DOHH2 (cell line): Measurements from ENCODE around the gene PARL.

Source experiments
- CTCF ChIP-seq: fragments of 200-600 bp; sonication (generic); IDR thresholded peaks from one replicate; pipeline ENCODE4 v1.5.1; 2014; ENCODE audit warnings: antibody characterized with exemption, mild to moderate bottlenecking, low read depth, low read length; ENCODE audit not compliant: poor library complexity, severe bottlenecking
- EZH2phosphoT487 ChIP-seq: fragments of 200-600 bp; sonication (generic); IDR thresholded peaks from 2 replicates; pipeline ENCODE4 v1.6.1; 2017; ENCODE audit warnings: borderline replicate concordance, mild to moderate bottlenecking, antibody characterized with exemption, low read length, moderate library complexity, mixed read lengths

GRCh38 chr3:183844606-183845005 is 40.1 kb downstream of the PARL start:
- TF ChIP-seq EZH2phosphoT487 (no peak), CTCF (no peak)
